ENCODE data around the gene MALRD1. TPM values are rescaled to one million over a fixed set of nuclear protein-coding genes. Genes with fewer than 3 reads are reported as not detected.

The MALRD1 gene
- total RNA-seq, 4 donors from 2014 or later = 1.1 to 6.2 TPM; not detected in 2

DNA sequence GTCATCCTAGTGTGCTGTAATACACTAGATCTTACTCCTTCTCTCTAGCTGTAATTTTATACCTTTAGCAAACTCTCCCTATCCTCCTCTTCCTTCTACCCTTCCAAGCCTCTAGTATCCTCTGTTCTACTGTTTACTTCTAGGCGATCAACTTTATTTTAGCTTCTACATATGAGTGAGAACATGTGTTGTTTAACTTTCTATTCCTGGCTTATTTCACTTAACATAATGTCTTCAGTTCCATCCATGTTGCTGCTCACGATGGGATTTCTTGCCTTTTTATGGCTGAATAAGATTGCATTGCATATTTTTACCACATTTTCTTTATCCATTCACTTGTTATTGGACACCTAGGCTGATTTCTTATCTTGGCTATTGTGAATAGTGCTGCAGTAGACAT, 318.6 kb downstream of the MALRD1 start:
- Histone ChIP-seq H3K9me3 (no peaks in the 10 kb centered on the region), H3K36me3 (no peaks in the 10 kb centered on the region), H3K27ac (no peak overlapping the region), H3K4me1 (no peaks in the 10 kb centered on the region), H3K27me3 (no peaks in the 10 kb centered on the region), H3K4me3 (no peak overlapping the region)
- TF ChIP-seq CTCF (IDR thresholded peaks at IDR 0.05) (no peak), POLR2A (IDR thresholded peaks at IDR 0.05) (no peak)
- DNase-seq = no peak
- intact Hi-C loops (cut with DNase I; ENCODE audit: low total_unique reads) = no loop called here

DNA sequence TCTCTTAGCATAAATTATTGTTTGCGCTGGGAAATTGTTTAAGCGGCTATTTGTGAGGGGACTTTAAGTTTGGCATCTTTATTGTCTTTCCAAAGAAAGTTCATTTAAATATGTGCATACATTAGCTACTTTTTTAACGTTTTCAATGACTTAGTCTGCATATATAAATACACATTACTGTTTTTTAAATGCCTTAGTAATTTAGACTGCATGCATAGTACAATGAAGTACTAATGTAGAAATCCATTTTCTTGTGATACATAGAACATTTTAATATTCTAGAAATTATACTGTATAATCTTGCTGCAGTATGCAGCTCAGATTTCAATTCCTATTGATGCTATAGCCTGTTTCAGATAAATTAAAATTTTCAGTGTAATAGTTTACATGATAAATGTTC, 325.4 kb downstream of the MALRD1 start:
- DNase-seq = no peak
- Histone ChIP-seq H3K27ac (no peak overlapping the region), H3K9me3 (no peaks in the 10 kb centered on the region), H3K36me3 (no peaks in the 10 kb centered on the region), H3K4me3 (no peak overlapping the region), H3K4me1 (no peaks in the 10 kb centered on the region), H3K27me3 (no peaks in the 10 kb centered on the region)
- TF ChIP-seq POLR2A (IDR thresholded peaks at IDR 0.05) = no peak
- no peak for TF ChIP-seq CTCF (IDR thresholded peaks at IDR 0.05)
- intact Hi-C loops (cut with DNase I; ENCODE audit: low total_unique reads) = no loop called here

- no peak overlapping the region for H3K4me3 ChIP-seq
These were observed 337.3 kb downstream of the MALRD1 start for GRCh38 chr10:19385846-19386450.

GRCh38 chr10:19408924-19409323, 360.3 kb downstream of the MALRD1 start:
- H3K4me1 ChIP-seq = no peaks in the 10 kb centered on the region
- intact Hi-C loops (cut with DNase I; ENCODE audit: low total_unique reads) = no loop called here
- no peak overlapping the region for H3K4me3 ChIP-seq
- H3K27ac ChIP-seq = no peak overlapping the region
- H3K27me3 ChIP-seq = no peaks in the 10 kb centered on the region
- H3K9me3 ChIP-seq = no peaks in the 10 kb centered on the region
- DNase-seq = no peak
- TF ChIP-seq POLR2A (IDR thresholded peaks at IDR 0.05) (no peak), CTCF (IDR thresholded peaks at IDR 0.05) (no peak)
- no peaks in the 10 kb centered on the region for H3K36me3 ChIP-seq

More at GRCh38 chr10:19385846-19386450, 337.3 kb downstream of the MALRD1 start:
- TF ChIP-seq POLR2A (IDR thresholded peaks at IDR 0.05) = no peak
- TF ChIP-seq CTCF (IDR thresholded peaks at IDR 0.05) = no peak
- DNase-seq = no peak
- no peaks in the 10 kb centered on the region for H3K4me1 ChIP-seq
- H3K9me3 ChIP-seq = no peaks in the 10 kb centered on the region
- no peaks in the 10 kb centered on the region for H3K27me3 ChIP-seq
- H3K36me3 ChIP-seq = no peaks in the 10 kb centered on the region
- H3K27ac ChIP-seq = no peak overlapping the region
- intact Hi-C loops (cut with DNase I; ENCODE audit: low total_unique reads) = no loop called here

- H3K27ac ChIP-seq = no peak overlapping the region
- H3K27me3 ChIP-seq = no peaks in the 10 kb centered on the region
- H3K4me3 ChIP-seq = no peak overlapping the region
- H3K4me1 ChIP-seq = no peaks in the 10 kb centered on the region
- DNase-seq = no peak
- TF ChIP-seq CTCF (IDR thresholded peaks at IDR 0.05) = no peak
- no peak for TF ChIP-seq POLR2A (IDR thresholded peaks at IDR 0.05)
- intact Hi-C loops (cut with DNase I; ENCODE audit: low total_unique reads) = no loop called here
- H3K36me3 ChIP-seq = no peaks in the 10 kb centered on the region
- H3K9me3 ChIP-seq = no peaks in the 10 kb centered on the region
These were observed 362.5 kb downstream of the MALRD1 start for GRCh38 chr10:19411119-19411518.

Measured in uterus (tissue), 4 donors.